Measurements from ENCODE around the gene PAX4.

Gene PAX4

DNA sequence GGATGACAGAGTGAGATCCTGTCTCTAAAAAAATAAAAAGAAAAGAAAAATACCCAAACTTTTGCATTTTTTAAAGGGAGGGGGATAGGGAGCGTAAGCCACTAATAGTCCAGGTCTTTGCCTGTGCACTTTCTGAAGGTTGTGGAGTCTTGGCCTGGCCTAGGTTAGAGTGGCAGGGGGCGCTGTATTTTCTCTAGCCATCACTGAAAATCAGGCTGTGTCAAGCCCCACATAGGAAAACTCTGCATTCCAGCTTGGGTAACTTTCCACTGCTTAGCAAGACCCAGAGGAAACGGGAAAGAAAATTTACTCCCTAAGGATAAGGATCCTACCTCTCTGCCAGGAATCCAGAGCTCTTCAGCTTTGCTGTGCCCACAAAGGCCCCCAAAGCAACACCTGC, 10.5 kb upstream of the PAX4 start:
- DNase-seq = no peak

DNA sequence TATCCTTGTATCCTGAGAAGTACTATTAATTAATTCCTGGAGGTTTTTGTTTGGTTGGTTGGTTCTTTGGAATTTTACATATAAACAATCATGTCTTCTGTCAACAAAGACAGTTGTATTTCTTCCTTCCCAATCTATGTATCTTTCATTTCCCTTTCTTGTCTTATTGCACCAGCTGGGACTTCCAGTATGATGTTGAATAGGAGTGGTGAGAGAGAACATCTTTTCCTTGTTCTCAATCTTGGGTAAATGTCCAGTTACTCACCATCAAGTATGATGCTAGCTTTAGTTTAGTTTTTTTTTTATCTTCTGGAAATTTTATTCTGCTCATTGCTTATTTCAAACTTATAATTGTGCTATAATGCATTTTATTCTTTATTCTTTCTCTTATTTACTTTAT, 7.4 kb upstream of the PAX4 start:
- DNase-seq = no peak

DNA sequence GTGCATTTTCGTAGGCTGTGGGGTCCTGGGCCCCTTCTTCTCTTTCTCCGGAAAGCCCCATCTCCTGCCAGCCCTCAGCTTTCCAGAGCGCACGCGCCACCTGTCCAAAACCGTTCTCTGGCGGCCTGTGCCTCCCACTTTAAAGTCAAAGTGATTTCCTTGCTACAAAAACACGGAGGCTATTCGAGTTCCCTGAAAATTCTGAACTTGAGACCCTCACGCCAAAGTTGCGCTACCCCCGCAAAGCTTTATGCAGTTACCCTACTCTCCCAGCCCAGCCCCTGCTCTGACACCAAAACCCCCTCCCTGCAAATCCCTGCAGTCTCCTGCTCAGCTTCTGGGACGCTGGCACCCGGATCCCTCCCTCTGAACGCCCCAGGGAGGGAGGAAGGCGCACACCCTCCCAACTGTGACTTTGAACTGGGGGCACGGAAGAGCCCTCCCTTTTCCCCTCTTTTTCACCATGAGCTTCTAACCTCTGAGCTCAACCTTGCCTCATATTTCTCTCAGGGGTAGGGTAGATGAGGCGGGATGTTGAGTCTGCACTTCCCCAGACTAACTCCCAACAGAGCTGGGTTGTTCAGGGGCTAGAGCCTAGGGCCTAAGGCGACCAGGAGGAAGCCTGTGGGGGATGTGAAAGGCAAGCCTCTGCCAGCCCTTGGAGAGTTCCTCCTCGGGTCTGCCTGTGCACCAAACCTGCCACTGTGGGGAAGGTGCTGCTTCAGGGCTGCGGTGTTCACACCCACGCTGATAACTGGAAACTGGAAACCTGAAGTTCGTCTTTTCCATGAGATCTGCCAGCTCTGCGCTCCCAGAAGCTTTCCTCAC, 2.7 kb upstream of the PAX4 start:
- DNase-seq = no peak

DNA sequence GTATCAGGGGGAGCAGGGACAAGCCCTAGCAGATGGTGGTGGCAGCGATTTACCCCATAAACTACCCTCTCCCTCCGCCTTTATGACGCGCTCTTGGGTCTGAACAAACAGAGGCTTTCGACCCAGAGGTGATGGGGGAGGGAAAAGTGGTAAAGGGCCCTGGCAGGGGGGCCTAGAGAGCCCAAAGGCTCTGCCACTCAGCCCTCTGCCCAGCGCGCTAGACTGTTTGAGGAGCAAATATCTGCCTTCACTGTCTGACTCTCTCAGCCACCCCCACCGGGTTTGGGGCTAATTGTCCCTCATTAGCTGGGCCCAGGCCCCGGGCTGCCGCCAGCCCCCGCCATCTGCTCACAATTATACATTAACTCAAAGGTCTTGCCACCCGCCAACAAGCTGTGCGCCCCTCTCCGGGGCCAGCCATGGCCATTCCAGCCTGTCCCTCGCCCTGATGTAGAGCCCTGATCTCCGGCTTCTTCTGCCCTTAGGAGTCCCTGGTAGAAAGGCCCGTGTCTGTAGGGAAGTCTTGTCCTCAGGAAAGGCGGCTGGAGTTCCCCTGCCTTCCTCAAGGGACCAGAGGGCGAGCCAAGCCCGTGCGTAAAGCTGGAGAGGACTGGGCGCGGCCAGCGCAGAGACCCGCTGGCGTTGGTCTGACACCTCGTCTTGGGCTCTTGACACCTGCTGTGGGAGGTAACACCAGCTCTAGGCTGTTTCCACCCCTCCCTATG, 1.9 kb upstream of the PAX4 start:
- no peak for DNase-seq

DNA sequence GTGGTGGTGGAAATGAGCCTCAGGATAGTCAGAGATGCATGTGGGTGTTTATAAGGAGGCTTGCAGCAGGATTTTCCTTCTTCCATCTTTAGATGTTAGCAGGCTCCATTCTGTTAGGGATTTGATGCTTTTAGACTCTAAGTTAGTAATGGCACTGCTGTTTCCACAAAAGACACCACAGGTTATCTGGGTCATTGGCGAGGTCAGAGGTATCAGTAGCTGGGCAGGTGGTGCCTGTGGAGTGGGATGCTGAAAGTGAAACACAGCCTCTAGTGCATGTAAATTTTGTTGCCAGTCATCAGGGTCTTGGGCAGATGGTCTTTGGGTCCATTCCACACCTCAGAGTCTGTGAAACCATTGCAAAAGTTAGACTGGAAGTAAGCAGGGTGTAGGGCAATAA, 833 bp upstream of the PAX4 start:
- no peak for DNase-seq

DNA sequence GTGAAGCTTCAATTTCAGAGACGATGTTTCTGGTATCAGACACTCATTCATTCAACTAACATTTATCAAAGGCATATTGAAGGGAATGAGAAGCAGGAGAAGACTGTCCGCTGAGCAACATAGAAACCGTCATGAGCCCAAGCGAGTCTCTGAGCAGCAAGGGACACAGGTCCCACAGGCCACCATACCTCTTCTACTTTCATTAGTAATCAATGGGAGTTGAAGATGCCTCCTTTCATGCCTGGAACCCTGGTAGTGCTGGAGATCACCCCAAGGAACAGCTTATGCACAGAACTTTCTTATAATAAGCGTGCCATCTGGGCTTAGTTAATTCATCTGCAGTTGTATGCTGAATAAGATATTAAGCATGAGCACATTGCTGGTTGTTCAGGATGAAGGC, 1.2 kb downstream of the PAX4 start:
- no peak for DNase-seq

DNA sequence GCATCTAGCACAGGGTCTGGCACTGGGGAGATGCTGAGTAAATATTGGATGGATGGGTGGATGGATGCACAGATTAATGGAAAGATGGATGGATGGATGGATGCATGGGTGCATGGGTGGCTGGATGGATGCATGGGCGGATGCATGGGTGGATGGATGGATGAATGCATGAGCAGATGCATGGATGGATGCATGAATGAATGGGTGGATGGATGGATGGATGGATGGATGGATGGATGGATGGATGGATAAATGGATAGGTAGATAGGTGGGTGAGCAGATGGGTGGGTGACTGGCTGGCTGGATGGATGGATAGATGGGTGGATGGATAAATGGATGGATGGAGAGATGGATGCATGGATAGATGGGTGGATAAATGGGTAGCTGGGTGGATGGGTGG, 5.7 kb downstream of the PAX4 start:
- DNase-seq = no peak

DNA sequence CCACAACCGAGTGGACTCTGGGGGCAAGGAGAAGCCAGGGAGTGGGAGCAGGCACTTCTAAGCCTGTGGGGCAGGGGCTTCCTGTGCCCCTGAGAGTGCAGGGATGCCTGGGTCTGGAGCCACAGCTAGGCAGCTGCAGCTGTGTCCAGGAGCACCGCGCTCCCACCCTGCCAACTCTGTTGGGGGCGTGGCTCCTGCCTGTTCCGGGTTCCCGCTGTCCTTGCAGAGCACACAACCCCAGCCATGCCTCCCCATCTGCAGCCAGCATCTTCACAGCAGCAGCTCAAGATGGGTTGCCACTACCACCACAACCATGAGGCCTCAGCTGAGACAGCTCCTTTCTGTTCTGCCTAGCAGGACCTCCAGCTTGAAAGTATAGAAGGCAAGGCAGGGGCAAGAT, 8.6 kb downstream of the PAX4 start:
- no peak for DNase-seq

DNA sequence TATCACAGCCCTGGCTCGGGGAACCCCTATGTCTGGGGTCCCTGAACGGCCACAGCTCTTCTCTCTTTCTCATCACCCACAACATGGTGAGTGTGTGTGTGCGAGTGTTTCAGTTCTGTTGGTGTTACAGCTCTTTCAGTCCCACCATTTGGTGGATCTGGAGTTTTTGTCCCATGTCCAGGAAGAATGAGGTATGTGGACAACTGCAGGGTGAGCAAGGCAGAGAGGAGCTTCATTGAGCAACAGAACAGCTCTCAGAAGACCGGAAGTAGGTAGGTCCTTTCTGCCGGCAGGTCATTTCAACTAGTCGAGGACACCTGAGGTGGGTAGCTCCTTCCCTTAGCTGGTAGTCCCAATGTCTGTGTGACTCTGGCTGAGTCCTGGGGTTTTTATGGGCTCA, 9.5 kb downstream of the PAX4 start:
- DNase-seq = no peak

DNA sequence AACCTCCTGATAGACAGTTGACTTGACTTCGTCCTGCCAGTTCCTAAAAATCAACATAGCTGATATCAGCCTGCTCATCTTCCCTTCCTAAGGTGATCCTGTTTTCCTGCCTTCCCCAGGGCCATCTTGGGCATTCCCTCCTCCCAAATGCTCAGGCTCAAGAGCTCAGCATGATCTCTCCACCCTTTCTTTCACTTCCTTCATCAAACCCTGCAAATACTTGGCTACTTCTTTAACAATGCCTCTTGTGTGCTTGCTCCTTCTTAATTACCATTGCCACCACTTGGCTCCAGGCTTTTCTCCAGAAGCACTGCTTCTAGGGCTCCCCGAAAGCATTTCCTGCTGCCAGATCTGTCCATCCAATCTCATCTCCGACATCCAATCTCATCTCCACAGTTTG, 17.1 kb downstream of the PAX4 start:
- no peak for DNase-seq

DNA sequence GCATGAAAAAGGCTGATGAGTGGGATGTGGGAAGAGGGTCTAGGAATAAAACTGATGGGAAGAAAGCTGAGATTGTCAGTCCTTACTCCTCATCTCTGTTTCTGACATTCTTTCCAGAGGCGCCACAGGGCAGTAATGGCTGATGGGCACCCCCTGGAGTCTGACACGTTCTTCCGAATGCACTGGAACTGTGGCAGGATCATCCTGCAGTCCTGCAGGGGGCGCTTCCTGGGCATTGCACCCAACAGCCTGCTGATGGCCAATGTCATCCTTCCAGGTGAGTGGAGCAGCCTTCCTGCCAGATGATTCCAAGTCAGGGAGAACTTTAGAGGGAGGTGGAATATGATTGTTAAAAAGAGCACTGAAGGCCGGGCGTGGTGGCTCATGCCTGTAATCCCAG, 19.6 kb downstream of the PAX4 start:
- no peak for DNase-seq

DNA sequence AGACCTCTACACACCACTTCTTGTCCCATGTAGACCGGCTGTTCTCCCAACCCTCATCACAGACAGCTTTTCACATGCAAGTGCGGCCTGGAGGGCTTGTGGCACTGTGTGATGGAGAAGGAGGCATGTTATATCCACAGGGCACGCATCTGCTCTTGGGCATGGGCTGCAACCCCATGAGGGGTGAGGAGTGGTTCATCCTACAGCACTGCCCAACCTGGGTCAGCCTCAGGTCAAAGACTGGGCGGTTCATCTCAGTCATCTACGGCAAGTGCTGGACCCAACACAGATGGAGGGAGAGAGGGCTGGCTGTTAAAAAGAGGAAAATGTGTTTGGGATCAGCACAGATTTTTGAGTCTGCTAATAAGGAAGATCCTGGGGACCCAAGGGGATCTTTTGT, 22.2 kb downstream of the PAX4 start:
- no peak for DNase-seq

DNA sequence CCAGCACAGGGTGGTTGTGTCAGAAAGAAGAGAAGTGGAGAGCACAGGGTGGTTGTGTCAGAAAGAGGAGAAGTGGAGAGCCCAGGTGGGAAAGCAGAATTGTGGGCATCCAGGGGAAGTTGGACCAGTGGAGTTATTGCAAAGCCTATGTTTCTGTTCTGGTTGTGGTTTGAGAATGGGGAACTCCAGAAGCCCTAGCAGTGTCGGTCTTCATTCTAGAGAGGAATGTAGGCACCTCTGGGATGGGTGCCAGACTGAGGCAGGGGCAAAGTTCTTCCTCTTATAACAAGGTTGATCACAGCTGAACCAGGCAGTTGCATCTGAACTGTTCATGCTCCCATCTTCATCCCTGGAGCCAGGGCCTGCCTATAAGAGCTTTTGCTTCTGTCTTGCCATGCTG, 23.5 kb downstream of the PAX4 start:
- no peak for DNase-seq

DNA sequence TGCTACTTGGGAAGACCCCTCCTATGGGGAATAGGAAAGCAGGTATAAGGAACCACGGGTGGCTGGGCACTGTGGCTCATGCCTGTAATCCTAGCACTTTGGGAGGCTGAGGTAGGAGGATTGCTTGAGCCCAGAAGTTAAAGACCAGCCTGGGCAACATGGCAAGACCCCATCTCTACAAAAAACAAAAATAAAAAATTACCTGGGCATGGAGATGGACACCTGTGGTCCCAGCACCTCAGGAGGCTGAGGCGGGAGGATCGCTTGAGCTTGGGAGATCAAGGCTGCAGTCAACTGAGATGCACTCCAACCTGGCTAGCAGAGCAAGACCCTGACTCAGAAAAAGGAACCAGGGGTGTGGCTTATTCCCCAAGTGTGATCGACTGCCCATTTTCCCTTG, 25.4 kb downstream of the PAX4 start:
- no peak for DNase-seq

DNA sequence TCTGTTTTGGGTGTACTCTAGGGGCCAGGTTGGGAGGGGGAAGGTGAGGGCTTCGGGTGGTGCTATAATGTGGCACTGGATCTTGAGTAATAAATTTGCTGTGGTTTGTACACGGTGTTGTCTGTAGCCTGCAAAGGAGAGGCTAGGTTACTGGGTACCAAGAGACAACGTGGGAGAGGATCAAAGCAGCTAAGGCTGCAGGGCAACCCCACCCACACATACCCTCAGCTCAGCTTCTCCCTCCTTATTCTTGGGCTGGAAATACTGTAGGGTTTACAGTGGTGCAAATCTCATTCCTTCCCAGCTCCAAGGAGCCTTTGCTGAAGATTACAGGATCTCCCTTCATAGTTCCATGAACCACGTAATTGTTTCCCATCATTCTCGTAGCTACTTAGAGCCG, 26.4 kb downstream of the PAX4 start:
- DNase-seq = no peak

DNA sequence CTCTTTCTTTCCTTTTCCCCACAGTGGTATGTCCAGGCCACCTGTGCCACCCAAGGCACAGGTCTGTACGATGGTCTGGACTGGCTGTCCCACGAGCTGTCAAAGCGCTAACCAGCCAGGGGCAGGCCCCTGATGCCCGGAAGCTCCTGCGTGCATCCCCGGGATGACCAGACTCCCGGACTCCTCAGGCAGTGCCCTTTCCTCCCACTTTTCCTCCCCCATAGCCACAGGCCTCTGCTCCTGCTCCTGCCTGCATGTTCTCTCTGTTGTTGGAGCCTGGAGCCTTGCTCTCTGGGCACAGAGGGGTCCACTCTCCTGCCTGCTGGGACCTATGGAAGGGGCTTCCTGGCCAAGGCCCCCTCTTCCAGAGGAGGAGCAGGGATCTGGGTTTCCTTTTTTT, 26.8 kb downstream of the PAX4 start:
- DNase-seq = no peak

DNA sequence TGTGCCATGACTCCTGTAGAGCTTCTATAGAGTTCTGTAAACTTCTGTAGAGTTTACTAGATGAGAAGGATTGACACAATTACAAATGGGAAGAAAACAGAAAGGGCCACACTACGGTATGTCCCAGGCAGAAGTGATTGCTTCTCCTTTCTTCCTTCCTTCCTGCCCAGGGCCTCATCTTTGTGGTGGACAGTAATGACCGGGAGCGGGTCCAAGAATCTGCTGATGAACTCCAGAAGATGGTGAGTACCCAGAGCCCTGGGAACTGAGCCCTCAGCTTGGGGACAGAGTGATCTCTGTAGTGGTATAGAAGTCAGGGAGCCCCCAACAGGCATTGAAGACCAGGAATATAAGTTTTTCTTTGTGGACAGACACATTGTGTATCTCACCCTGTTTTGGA, 28.0 kb downstream of the PAX4 start:
- DNase-seq = no peak

DNA sequence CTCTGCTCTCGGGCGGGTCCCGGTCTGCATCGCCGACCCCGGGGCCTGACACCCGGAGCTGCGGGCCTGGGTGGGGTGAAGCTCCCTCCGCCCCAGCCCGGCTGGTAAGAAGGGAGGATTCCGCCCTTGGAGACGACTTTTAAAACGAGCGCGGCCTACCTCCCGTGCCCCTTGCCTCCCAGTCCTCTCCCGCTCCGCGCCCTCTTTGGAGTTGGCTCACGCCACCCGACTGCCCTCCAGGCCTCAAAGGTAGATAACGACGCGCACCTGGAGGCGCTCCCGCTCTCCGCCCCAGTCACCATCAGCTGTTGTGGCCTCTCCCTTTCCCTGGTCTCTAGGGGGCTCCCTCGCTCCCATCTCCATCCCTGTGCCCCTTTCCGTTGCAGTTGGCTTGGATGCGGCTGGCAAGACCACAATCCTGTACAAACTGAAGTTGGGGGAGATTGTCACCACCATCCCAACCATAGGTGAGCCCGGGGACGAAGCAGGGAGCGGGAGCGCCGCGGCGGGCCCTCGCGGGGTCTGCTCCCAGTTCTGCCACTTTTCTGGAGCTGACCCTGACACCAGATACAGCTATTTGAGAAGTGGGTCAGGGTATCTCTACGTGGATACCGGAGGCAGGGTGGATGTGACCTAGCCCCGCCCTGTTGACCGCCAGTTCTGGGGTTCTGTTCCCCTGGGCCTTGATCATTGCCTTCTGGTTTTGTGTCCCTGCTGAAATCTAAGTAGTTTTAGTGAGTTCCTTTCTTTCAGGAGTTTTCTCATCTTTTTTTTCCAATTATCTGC, 29.1 kb downstream of the PAX4 start:
- DNase-seq = peak; percentile 63

DNA sequence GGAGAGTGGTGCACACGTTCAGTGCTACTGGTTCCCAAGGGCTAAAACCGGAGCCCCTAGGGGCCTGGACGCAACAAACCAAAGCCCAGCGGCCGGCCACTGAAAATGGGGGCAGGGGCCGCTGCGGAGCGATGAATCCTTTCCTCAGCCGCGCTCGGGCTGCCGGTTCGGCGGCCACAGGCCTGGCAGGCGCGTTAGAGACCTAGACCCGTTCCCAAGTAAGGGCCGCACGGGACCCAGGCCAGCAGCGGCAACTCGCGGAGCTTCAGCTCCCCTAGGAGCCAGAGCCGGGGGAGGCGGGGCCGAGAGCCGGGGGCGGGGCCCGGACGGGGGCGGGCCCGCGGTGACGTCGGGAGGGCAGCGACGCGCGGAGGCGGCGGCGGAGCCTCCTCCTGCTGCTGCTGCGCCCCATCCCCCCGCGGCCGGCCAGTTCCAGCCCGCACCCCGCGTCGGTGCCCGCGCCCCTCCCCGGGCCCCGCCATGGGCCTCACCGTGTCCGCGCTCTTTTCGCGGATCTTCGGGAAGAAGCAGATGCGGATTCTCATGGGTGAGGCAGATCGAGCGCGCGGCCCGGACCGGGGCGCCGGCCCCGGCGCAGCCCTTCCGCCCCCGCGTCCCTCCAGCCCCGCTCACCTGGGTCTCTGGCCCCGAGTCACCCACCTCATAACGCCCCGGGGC, 29.8 kb downstream of the PAX4 start, which contains the start of gene ARF5:
TSS of gene ARF5 (plus strand) at position 393 of the 678 bp plus-strand sequence. CDS start at position 481, 88 bp downstream.
- peak; percentile 64 for DNase-seq

DNA sequence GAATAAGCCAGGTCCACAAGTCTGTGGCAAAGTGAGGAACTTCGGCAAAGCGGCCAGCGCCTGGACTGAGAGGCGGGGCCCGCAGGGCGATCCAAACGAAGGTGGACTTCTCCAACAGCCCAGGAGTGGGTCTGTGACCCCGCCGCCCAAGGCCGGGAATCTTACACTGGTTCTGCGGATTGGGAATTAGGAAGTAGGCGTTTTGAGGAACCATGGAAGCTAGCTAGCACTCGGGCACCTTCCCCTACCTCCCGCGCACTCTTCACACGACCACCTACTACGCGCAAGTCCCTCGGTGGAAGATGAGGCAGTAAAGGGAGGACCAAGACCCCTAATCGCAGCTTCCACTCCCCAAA, 30.3 kb downstream of the PAX4 start:
- no peak for DNase-seq

DNA sequence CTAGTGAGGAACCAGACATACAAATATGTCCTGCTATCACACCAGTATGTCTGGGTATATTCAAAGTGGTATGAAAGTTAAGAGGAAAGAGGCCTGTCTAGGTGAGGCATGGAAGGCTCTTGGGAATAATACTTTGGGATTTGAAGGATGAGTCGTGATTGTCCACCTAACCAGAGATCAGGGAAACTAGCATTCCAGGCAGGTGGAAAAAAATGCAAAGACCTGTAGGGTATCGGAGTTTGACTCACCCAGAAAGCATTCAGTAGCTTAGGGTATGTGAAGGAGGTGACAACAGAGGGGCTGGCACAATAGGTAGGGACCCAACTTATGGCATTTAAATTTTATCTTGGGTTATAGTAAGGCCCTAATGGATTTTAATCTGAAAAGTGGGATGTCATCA, 31.6 kb downstream of the PAX4 start:
- DNase-seq = no peak

DNA sequence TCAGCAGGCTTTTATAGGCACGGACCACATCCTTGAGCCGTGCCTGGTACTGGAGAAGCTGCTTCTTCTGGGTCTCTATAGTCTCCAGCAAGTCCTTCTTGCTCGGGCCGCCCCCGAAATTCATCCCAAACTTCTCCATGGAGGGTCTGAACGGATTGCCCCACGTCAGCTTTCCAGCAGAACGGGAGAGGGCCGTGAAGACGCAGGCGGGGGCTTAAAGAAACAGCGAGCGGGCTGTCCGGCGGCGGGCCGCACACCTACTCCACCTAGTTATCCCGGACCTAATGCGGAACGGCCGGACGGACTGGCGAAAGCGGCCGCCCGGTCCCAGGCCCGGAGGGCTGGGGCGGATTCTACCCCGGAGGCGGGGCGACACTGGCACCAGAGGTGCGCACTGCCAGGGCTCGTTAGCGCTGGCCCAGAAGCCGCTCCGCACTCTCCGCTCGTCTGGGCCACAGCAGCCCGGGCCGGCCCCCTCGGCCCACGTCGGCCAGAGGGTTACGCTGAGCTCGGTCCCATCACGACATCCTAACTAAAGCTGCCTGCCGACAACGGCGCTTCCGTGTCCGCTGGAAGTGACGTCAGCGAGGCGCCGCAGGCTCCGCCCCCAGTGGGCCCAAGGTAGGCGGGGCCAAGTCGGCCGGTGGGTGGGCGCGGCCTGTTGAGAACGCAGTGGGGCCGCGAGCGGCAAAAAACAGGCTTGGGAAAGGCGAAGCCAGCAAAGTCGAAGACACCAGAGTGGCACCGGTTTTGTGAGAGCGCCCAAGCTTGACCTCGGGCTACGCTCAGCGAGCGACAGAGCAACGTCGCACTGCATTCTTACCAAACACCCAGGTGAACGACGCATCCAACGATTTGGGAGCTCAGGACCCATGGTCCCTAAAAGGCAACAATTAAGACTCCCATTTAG, 32.6 kb downstream of the PAX4 start, which contains the start of gene GCC1:
TSS of gene GCC1 (minus strand) at position 553 of the 910 bp plus-strand sequence. CDS start at position 139, 414 bp downstream.
- DNase-seq = peak; percentile 53
